ENCODE measurements around the gene SFRP2.

SFRP2 gene

GRCh38 chr4:153787575-153787974 lies 1.3 kb downstream of the SFRP2 start:
- H3K4me1 ChIP-seq, result peaks cover 13% of the 10 kb centered on the region
- H3K4me3 ChIP-seq, result no peak overlapping the region
- no peaks in the 10 kb centered on the region for H3K36me3 ChIP-seq
- H3K27me3 ChIP-seq, result peaks cover 68% of the 10 kb centered on the region
- no peak overlapping the region for H3K27ac ChIP-seq
- no peak for TF ChIP-seq Cebpa-rat (IDR thresholded peaks at IDR 0.05)
- no peak overlapping the region for H3K4me2 ChIP-seq
- H3K9me3 ChIP-seq, result peaks cover 29% of the 10 kb centered on the region
- H4K20me1 ChIP-seq, result peaks cover 45% of the 10 kb centered on the region
- no peak overlapping the region for H3K9ac ChIP-seq

- Histone ChIP-seq H3K4me3 (no peak overlapping the region), H3K9me3 (peaks cover 24% of the 10 kb centered on the region), H3K27me3 (peaks cover 63% of the 10 kb centered on the region), H3K4me1 (peaks cover 13% of the 10 kb centered on the region), H3K27ac (no peak overlapping the region), H3K36me3 (no peaks in the 10 kb centered on the region), H3K4me2 (no peak overlapping the region), H4K20me1 (peaks cover 45% of the 10 kb centered on the region), H3K9ac (no peak overlapping the region)
- no peak for TF ChIP-seq Cebpa-rat (IDR thresholded peaks at IDR 0.05)
Observed at GRCh38 chr4:153787061-153787560, 1.8 kb downstream of the SFRP2 start.

GRCh38 chr4:153785910-153786721 lies 2.8 kb downstream of the SFRP2 start:
- H4K20me1 ChIP-seq, result peaks cover 45% of the 10 kb centered on the region
- H3K9ac ChIP-seq, result no peak overlapping the region
- no peak overlapping the region for H3K27ac ChIP-seq
- H3K4me1 ChIP-seq, result peaks cover 13% of the 10 kb centered on the region
- H3K4me3 ChIP-seq, result no peak overlapping the region
- peaks cover 14% of the 10 kb centered on the region for H3K9me3 ChIP-seq
- TF ChIP-seq Cebpa-rat (IDR thresholded peaks at IDR 0.05), result no peak
- H3K36me3 ChIP-seq, result no peaks in the 10 kb centered on the region
- H3K27me3 ChIP-seq, result peaks cover 53% of the 10 kb centered on the region
- H3K4me2 ChIP-seq, result no peak overlapping the region

GRCh38 chr4:153784166-153784699 lies 4.7 kb downstream of the SFRP2 start:
- no peak overlapping the region for H3K4me3 ChIP-seq
- H3K4me1 ChIP-seq, result peaks cover 11% of the 10 kb centered on the region
- no peak overlapping the region for H3K4me2 ChIP-seq
- no peak overlapping the region for H3K27ac ChIP-seq
- H3K9ac ChIP-seq, result no peak overlapping the region
- peaks cover 32% of the 10 kb centered on the region for H4K20me1 ChIP-seq
- H3K9me3 ChIP-seq, result no peaks in the 10 kb centered on the region
- TF ChIP-seq Cebpa-rat (IDR thresholded peaks at IDR 0.05), result no peak
- H3K36me3 ChIP-seq, result no peaks in the 10 kb centered on the region
- peaks cover 34% of the 10 kb centered on the region for H3K27me3 ChIP-seq

GRCh38 chr4:153782581-153782980 lies 6.3 kb downstream of the SFRP2 start:
- Histone ChIP-seq H3K27me3 (peaks cover 18% of the 10 kb centered on the region), H3K9ac (no peak overlapping the region), H3K27ac (no peak overlapping the region), H3K9me3 (peaks cover 8% of the 10 kb centered on the region; the same call in 1 of the 2 replicates), H3K4me1 (no peaks in the 10 kb centered on the region), H3K4me2 (no peak overlapping the region), H4K20me1 (peaks cover 16% of the 10 kb centered on the region; the same call in 1 of the 2 replicates), H3K36me3 (no peaks in the 10 kb centered on the region), H3K4me3 (no peak overlapping the region)
- no peak for TF ChIP-seq Cebpa-rat (IDR thresholded peaks at IDR 0.05)

- Histone ChIP-seq H3K27ac (no peak overlapping the region), H3K9ac (no peak overlapping the region), H3K27me3 (peaks cover 11% of the 10 kb centered on the region), H3K4me3 (no peak overlapping the region), H3K4me1 (no peaks in the 10 kb centered on the region), H3K9me3 (peaks cover 8% of the 10 kb centered on the region; the same call in 1 of the 2 replicates), H3K4me2 (no peak overlapping the region), H4K20me1 (peaks cover 8% of the 10 kb centered on the region; the same call in 1 of the 2 replicates), H3K36me3 (no peaks in the 10 kb centered on the region)
- TF ChIP-seq Cebpa-rat (IDR thresholded peaks at IDR 0.05), result no peak
Observed at GRCh38 chr4:153781717-153782416, 7.0 kb downstream of the SFRP2 start.

GRCh38 chr4:153781280-153781679 lies 7.6 kb downstream of the SFRP2 start:
- H4K20me1 ChIP-seq, result peaks cover 3% of the 10 kb centered on the region; the same call in 1 of the 2 replicates

GRCh38 chr4:153780876-153781275 lies 8.0 kb downstream of the SFRP2 start:
- no peak overlapping the region for H3K4me3 ChIP-seq
- no peak for TF ChIP-seq Cebpa-rat (IDR thresholded peaks at IDR 0.05)
- no peaks in the 10 kb centered on the region for H4K20me1 ChIP-seq
- H3K4me1 ChIP-seq, result no peaks in the 10 kb centered on the region
- no peak overlapping the region for H3K9ac ChIP-seq
- no peak overlapping the region for H3K27ac ChIP-seq
- no peak overlapping the region for H3K4me2 ChIP-seq
- H3K36me3 ChIP-seq, result no peaks in the 10 kb centered on the region
- peaks cover 8% of the 10 kb centered on the region; the same call in 1 of the 2 replicates for H3K9me3 ChIP-seq
- peaks cover under 1% of the 10 kb centered on the region for H3K27me3 ChIP-seq

More at GRCh38 chr4:153781280-153781679, 7.6 kb downstream of the SFRP2 start:
- H3K27me3 ChIP-seq, result peaks cover 5% of the 10 kb centered on the region
- no peak overlapping the region for H3K9ac ChIP-seq
- no peak overlapping the region for H3K4me2 ChIP-seq
- H3K9me3 ChIP-seq, result peaks cover 8% of the 10 kb centered on the region; the same call in 1 of the 2 replicates
- TF ChIP-seq Cebpa-rat (IDR thresholded peaks at IDR 0.05), result no peak
- H3K4me1 ChIP-seq, result no peaks in the 10 kb centered on the region
- H3K36me3 ChIP-seq, result no peaks in the 10 kb centered on the region
- no peak overlapping the region for H3K4me3 ChIP-seq
- no peak overlapping the region for H3K27ac ChIP-seq

GRCh38 chr4:153780221-153780620 lies 8.7 kb downstream of the SFRP2 start:
- Histone ChIP-seq H3K36me3 (no peaks in the 10 kb centered on the region), H3K27me3 (no peaks in the 10 kb centered on the region)

More at GRCh38 chr4:153780221-153780620, 8.7 kb downstream of the SFRP2 start:
- Histone ChIP-seq H3K4me2 (no peak overlapping the region), H3K27ac (no peak overlapping the region), H3K4me1 (no peaks in the 10 kb centered on the region), H3K9ac (no peak overlapping the region), H3K4me3 (no peak overlapping the region), H3K9me3 (peaks cover 8% of the 10 kb centered on the region; the same call in 1 of the 2 replicates), H4K20me1 (no peaks in the 10 kb centered on the region)
- TF ChIP-seq Cebpa-rat (IDR thresholded peaks at IDR 0.05), result no peak
